ENCODE results near the gene AR. TPM values are rescaled to one million over a fixed set of nuclear protein-coding genes. Genes with fewer than 3 reads are reported as not detected.
A peak's percentile ranks its signal among the peaks of the same experiment; 100 is the strongest.

The AR gene
- total RNA-seq (2022) (0.86 and 1.6 TPM in 2 replicates), Bru-seq, nascent RNA (percentile 42 among the genes with signal in this experiment), BruChase-seq, experiment 1, labeled RNA remaining after a 2-hour chase (percentile 37 among the genes with signal in this experiment), BruChase-seq, experiment 2, labeled RNA remaining after a 6-hour chase (percentile 27 among the genes with signal in this experiment)
- long read RNA-seq, partial matches to known transcripts: 0 of 1 reads
- long read RNA-seq, other reads (novel, unspliced or antisense): 1 of 1 reads

DNA sequence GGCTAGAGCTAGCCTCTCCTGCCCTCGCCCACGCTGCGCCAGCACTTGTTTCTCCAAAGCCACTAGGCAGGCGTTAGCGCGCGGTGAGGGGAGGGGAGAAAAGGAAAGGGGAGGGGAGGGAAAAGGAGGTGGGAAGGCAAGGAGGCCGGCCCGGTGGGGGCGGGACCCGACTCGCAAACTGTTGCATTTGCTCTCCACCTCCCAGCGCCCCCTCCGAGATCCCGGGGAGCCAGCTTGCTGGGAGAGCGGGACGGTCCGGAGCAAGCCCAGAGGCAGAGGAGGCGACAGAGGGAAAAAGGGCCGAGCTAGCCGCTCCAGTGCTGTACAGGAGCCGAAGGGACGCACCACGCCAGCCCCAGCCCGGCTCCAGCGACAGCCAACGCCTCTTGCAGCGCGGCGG lies at the start of gene AR:
AR (plus strand) TSS at position 204 of the 400 bp plus-strand sequence. CDS start 1,126 bp downstream, outside the sequence.
- H3K36me3 Mint-ChIP-seq (ENCODE audit: insufficient read depth, unreplicated experiment): no peaks in the 10 kb centered on the region
- intact Hi-C loops (cut with micrococcal nuclease; ENCODE audit: unreplicated experiment): no loop called here
- no peak for TF ChIP-seq CTCF (IDR thresholded peaks at IDR 0.05; ENCODE audit: insufficient read depth in 1 of 2, low read depth in 1 of 2, low read length in 1 of 2, severe bottlenecking in 1 of 2, unreplicated experiment in 1 of 2)
- ChIA-PET POLR2A (interaction anchor here (0.6 kb wide), 1 partner anchor 110 kb away, joined by 5 read pairs; no protein-coding TSS in a partner anchor), CTCF (no interaction called here)
- BruUV-seq (replicated peaks): no TSS peak
- no peaks in the 10 kb centered on the region for H3K4me1 ChIP-seq
- peaks cover 7% of the 10 kb centered on the region for H3K27me3 Mint-ChIP-seq (ENCODE audit: insufficient read depth, unreplicated experiment)
- H3K36me3 ChIP-seq (ENCODE audit: control insufficient read depth, insufficient read depth, low read length): no peaks in the 10 kb centered on the region
- H3K9me3 ChIP-seq: no peaks in the 10 kb centered on the region
- peak within 1 kb of the TSS; percentile 42 for H3K4me3 ChIP-seq (ENCODE audit: low read depth, low read length)
- H3K27me3 ChIP-seq (replicated peaks; ENCODE audit: control insufficient read depth, insufficient read depth, low read length): no peaks in the 10 kb centered on the region
- DNase-seq: peak; percentile 46 to 59
- no peaks in the 10 kb centered on the region for H3K4me1 Mint-ChIP-seq (ENCODE audit: low read depth, unreplicated experiment)
- H3K4me3 Mint-ChIP-seq (ENCODE audit: unreplicated experiment): peak within 1 kb of the TSS; percentile 65
- no peaks in the 10 kb centered on the region for H3K9me3 Mint-ChIP-seq (ENCODE audit: unreplicated experiment)
- H3K27ac Mint-ChIP-seq (ENCODE audit: unreplicated experiment): no peak within 1 kb of the TSS

DNA sequence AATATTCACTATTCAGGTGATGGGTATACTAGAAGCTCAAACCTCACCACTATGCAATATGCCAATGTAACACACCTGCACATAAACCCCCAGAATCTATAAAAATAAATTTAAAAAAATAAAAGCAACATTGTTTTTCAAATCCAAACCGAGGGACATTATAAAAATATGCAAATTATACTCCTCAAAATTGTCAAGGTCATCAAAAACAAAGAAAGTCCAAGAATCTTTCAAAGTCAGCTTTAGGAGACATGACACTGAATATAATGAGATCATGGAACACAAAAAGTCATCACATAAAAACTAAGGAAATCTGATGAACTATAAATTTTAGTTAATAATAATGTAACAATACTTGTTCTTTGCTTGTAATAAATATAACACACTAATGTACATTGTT lies 43.2 kb upstream of the AR start:
- no peak overlapping the region for H3K4me3 ChIP-seq (ENCODE audit: low read depth, low read length)
- DNase-seq: no peak
- TF ChIP-seq CTCF (IDR thresholded peaks at IDR 0.05; ENCODE audit: insufficient read depth in 1 of 2, low read depth in 1 of 2, low read length in 1 of 2, severe bottlenecking in 1 of 2, unreplicated experiment in 1 of 2): no peak
- no peaks in the 10 kb centered on the region for H3K27me3 ChIP-seq (replicated peaks; ENCODE audit: control insufficient read depth, insufficient read depth, low read length)
- Mint-ChIP-seq H3K9me3 (ENCODE audit: unreplicated experiment) (no peaks in the 10 kb centered on the region), H3K36me3 (ENCODE audit: insufficient read depth, unreplicated experiment) (no peaks in the 10 kb centered on the region), H3K27me3 (ENCODE audit: insufficient read depth, unreplicated experiment) (no peaks in the 10 kb centered on the region), H3K4me3 (ENCODE audit: unreplicated experiment) (no peak overlapping the region), H3K4me1 (ENCODE audit: low read depth, unreplicated experiment) (no peaks in the 10 kb centered on the region), H3K27ac (ENCODE audit: unreplicated experiment) (no peak overlapping the region)
- no peaks in the 10 kb centered on the region for H3K36me3 ChIP-seq (ENCODE audit: control insufficient read depth, insufficient read depth, low read length)
- H3K9me3 ChIP-seq: no peaks in the 10 kb centered on the region
- POLR2A ChIA-PET: no interaction called here
- no TSS peak for BruUV-seq (replicated peaks)
- no peaks in the 10 kb centered on the region for H3K4me1 ChIP-seq
- CTCF ChIA-PET: no interaction called here
- intact Hi-C loops (cut with micrococcal nuclease; ENCODE audit: unreplicated experiment): no loop called here

DNA sequence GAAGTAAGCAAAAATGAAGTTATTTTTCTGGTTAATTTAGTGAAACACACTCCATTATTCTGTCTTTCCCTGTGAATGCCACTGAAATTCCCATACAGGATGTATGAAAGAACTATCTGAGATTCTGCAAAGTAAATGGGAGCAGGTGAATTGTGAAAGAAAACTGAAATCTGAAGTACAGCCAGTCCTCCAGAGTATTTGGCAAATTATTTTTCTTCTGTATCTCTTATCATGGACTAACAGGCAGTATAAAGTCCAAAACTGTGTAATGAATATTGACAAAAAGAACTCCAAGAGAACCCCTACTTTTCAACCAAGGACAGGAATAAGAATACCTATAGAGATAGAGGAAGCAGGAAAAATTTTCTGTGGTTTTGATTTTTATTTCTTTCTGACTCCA lies 40.8 kb upstream of the AR start:
- Histone ChIP-seq H3K4me3 (ENCODE audit: low read depth, low read length) (no peak overlapping the region), H3K9me3 (no peaks in the 10 kb centered on the region), H3K36me3 (ENCODE audit: control insufficient read depth, insufficient read depth, low read length) (no peaks in the 10 kb centered on the region), H3K27me3 (replicated peaks; ENCODE audit: control insufficient read depth, insufficient read depth, low read length) (no peaks in the 10 kb centered on the region), H3K4me1 (no peaks in the 10 kb centered on the region)
- Mint-ChIP-seq H3K4me1 (ENCODE audit: low read depth, unreplicated experiment) (no peaks in the 10 kb centered on the region), H3K9me3 (ENCODE audit: unreplicated experiment) (no peaks in the 10 kb centered on the region), H3K27me3 (ENCODE audit: insufficient read depth, unreplicated experiment) (no peaks in the 10 kb centered on the region), H3K4me3 (ENCODE audit: unreplicated experiment) (no peak overlapping the region), H3K27ac (ENCODE audit: unreplicated experiment) (no peak overlapping the region), H3K36me3 (ENCODE audit: insufficient read depth, unreplicated experiment) (no peaks in the 10 kb centered on the region)
- CTCF ChIA-PET: no interaction called here
- intact Hi-C loops (cut with micrococcal nuclease; ENCODE audit: unreplicated experiment): no loop called here
- BruUV-seq (replicated peaks): no TSS peak
- POLR2A ChIA-PET: no interaction called here
- no peak for DNase-seq
- TF ChIP-seq CTCF (IDR thresholded peaks at IDR 0.05; ENCODE audit: insufficient read depth in 1 of 2, low read depth in 1 of 2, low read length in 1 of 2, severe bottlenecking in 1 of 2, unreplicated experiment in 1 of 2): no peak
